ENCODE data around the gene LYRM9.

DNA sequence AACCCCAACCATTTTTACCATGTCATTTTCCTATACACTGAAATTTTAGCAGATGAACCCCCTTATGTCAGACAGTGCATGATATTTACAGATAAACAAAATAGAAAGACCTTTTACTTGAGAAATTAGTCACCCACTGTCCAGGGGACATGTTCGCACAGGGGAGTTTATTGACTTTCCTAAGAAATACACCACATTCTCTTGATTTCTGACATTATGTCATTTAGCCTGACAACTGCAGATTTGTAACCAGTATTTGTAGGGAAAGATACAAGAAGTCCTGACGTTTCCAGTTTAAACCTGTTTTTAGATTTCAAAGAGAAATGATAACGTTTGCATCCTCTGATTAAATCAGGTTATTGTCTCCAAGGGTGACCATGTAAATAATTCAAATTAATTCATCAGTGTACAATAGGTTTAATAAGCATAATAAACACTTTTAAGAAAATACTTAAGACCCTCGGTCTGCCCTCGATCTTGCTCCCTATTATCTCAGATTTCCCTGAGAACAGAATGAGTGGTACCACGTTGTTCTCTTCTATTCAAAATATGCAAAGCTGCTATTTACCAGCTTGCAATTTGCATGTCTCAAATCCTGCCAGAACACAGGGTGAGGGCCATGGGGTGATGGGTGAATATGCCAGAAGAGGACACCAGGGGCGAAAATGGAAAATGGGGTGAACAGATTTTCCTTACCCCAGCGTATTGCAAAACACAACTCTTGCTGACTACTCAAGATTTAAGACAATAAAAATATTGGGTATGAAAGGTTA is 2.1 kb upstream of the LYRM9 start:
- TF ChIP-seq, protein P1, sequence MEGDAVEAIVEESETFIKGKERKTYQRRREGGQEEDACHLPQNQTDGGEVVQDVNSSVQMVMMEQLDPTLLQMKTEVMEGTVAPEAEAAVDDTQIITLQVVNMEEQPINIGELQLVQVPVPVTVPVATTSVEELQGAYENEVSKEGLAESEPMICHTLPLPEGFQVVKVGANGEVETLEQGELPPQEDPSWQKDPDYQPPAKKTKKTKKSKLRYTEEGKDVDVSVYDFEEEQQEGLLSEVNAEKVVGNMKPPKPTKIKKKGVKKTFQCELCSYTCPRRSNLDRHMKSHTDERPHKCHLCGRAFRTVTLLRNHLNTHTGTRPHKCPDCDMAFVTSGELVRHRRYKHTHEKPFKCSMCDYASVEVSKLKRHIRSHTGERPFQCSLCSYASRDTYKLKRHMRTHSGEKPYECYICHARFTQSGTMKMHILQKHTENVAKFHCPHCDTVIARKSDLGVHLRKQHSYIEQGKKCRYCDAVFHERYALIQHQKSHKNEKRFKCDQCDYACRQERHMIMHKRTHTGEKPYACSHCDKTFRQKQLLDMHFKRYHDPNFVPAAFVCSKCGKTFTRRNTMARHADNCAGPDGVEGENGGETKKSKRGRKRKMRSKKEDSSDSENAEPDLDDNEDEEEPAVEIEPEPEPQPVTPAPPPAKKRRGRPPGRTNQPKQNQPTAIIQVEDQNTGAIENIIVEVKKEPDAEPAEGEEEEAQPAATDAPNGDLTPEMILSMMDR (IDR thresholded peaks at IDR 0.05), result no peak
- no peak for TF ChIP-seq POLR2A (IDR thresholded peaks at IDR 0.05)

Data from adrenal gland (tissue), 5 donors.